Suprapubic skin (tissue), 4 donors: Measurements from ENCODE around the gene SCGB1C1. TPM values are rescaled to one million over a fixed set of nuclear protein-coding genes. Genes with fewer than 3 reads are reported as not detected.

Source experiments
- DNase-seq, 2 donors: peaks; one replicate each; pipeline ENCODE4 v3.0.0-alpha.2; 2019; ENCODE audit warnings: low spot score in 2 of 2
- H3K27ac ChIP-seq: fragments of 200-600 bp; sonication (generic); one replicate; pipeline ENCODE4 v1.5.1; 2019
- H3K27me3 ChIP-seq: fragments of 200-600 bp; sonication (generic); one replicate; pipeline ENCODE4 v1.5.1; 2019
- H3K36me3 ChIP-seq: fragments of 200-600 bp; sonication (generic); one replicate; pipeline ENCODE4 v1.5.1; 2019
- H3K4me1 ChIP-seq: fragments of 200-600 bp; sonication (generic); one replicate; pipeline ENCODE4 v1.5.1; 2019
- H3K4me3 ChIP-seq: fragments of 200-600 bp; sonication (generic); one replicate; pipeline ENCODE4 v1.5.1; 2019; ENCODE audit warnings: mild to moderate bottlenecking
- H3K9me3 ChIP-seq: fragments of 200-600 bp; sonication (generic); one replicate; pipeline ENCODE4 v1.5.1; 2019
- CTCF ChIP-seq, 2 donors: fragments of 200-600 bp in 1 of 2; fragments of 450-650 bp in 1 of 2; sonication (generic) in 1 of 2; IDR thresholded peaks; one replicate each; pipeline ENCODE4 v1.5.1; 2016 to 2019; ENCODE audit warnings: antibody characterized with exemption in 2 of 2, mild to moderate bottlenecking in 1 of 2, moderate library complexity in 1 of 2
- EP300 ChIP-seq: sonication (generic); formaldehyde crosslinking; IDR thresholded peaks from one replicate; pipeline ENCODE4 v1.6.1; 2017; ENCODE audit warnings: antibody characterized with exemption
- POLR2A ChIP-seq, 2 donors: fragments of 450-650 bp; IDR thresholded peaks; one replicate each; pipeline ENCODE4 v1.6.1; 2017; ENCODE audit warnings: antibody characterized with exemption in 2 of 2, mild to moderate bottlenecking in 2 of 2, moderate library complexity in 2 of 2
- POLR2AphosphoS5 ChIP-seq, 3 donors: sonication (generic); formaldehyde crosslinking; IDR thresholded peaks; one replicate each; pipeline ENCODE4 v1.6.1; 2017; ENCODE audit warnings: antibody characterized with exemption in 3 of 3
- WGBS: methylation state at CpG from one replicate; pipeline ENCODE4 v1.1.5; 2018; 5-methylcytosine and 5-hydroxymethylcytosine counted together
- total RNA-seq, 4 donors: library from RNA; depleted of rRNA; stranded (reverse); fragments of >200 nt; gene quantifications; one replicate each; pipeline ENCODE4 v1.1.0, GENCODE V29; 2016

The SCGB1C1 gene
- total RNA-seq, 4 donors from 2014 or later = not detected

- Histone ChIP-seq H3K4me1 (peaks cover 19% of the 10 kb centered on the region), H3K36me3 (peaks cover 33% of the 10 kb centered on the region), H3K27ac (no peak overlapping the region), H3K9me3 (no peaks in the 10 kb centered on the region), H3K27me3 (no peaks in the 10 kb centered on the region), H3K4me3 (no peak overlapping the region)
- WGBS = 69% methylated on average over 8 of the region's 8 CpGs
- DNase-seq = peak; percentile 54 to 68
- TF ChIP-seq EP300 (no peak), POLR2A (IDR thresholded peaks at IDR 0.05) (no peak), CTCF (IDR thresholded peaks at IDR 0.05) (no peak), POLR2AphosphoS5 (IDR thresholded peaks at IDR 0.05) (no peak)
These were observed 6.9 kb downstream of the SCGB1C1 start for GRCh38 chr11:199782-200181.

- no peak for TF ChIP-seq POLR2A (IDR thresholded peaks at IDR 0.05)
- no peak for TF ChIP-seq CTCF (IDR thresholded peaks at IDR 0.05)
- no peak for TF ChIP-seq POLR2AphosphoS5 (IDR thresholded peaks at IDR 0.05)
- TF ChIP-seq EP300 = no peak
- Histone ChIP-seq H3K4me3 (no peak overlapping the region), H3K27ac (no peak overlapping the region), H3K27me3 (no peaks in the 10 kb centered on the region), H3K36me3 (peaks cover 39% of the 10 kb centered on the region), H3K4me1 (peaks cover 25% of the 10 kb centered on the region), H3K9me3 (no peaks in the 10 kb centered on the region)
- peak; percentile 46 to 76 for DNase-seq
- 85% methylated on average over 9 of the region's 13 CpGs for WGBS
These were observed 7.5 kb downstream of the SCGB1C1 start for GRCh38 chr11:200224-201003.

GRCh38 chr11:201966-202365 is 9.1 kb downstream of the SCGB1C1 start:
- no peak overlapping the region for H3K27ac ChIP-seq
- DNase-seq = peak in 1 of 2 donors; percentile 40
- 84% methylated on average over 15 of the region's 15 CpGs for WGBS

GRCh38 chr11:202490-202889 is 9.6 kb downstream of the SCGB1C1 start:
- peak in 1 of 2 donors; percentile 47 for DNase-seq

More at GRCh38 chr11:201966-202365, 9.1 kb downstream of the SCGB1C1 start:
- no peak for TF ChIP-seq EP300
- TF ChIP-seq POLR2AphosphoS5 (IDR thresholded peaks at IDR 0.05) = no peak
- H3K27me3 ChIP-seq = no peaks in the 10 kb centered on the region
- H3K4me3 ChIP-seq = no peak overlapping the region
- H3K36me3 ChIP-seq = peaks cover 43% of the 10 kb centered on the region
- peaks cover 37% of the 10 kb centered on the region for H3K4me1 ChIP-seq
- H3K9me3 ChIP-seq = no peaks in the 10 kb centered on the region

GRCh38 chr11:203056-203944 is 10.4 kb downstream of the SCGB1C1 start:
- Histone ChIP-seq H3K36me3 (peaks cover 43% of the 10 kb centered on the region), H3K4me3 (no peak overlapping the region), H3K27ac (no peak overlapping the region), H3K4me1 (peaks cover 37% of the 10 kb centered on the region), H3K27me3 (no peaks in the 10 kb centered on the region), H3K9me3 (no peaks in the 10 kb centered on the region)
- WGBS = 90% methylated on average over 6 of the region's 7 CpGs
- peak in 1 of 2 donors; percentile 71 for DNase-seq
- TF ChIP-seq CTCF (IDR thresholded peaks at IDR 0.05) (no peak), POLR2AphosphoS5 (IDR thresholded peaks at IDR 0.05) (no peak), POLR2A (IDR thresholded peaks at IDR 0.05) (no peak), EP300 (no peak)

More at GRCh38 chr11:202490-202889, 9.6 kb downstream of the SCGB1C1 start:
- WGBS = 83% methylated on average over 8 of the region's 8 CpGs
- Histone ChIP-seq H3K9me3 (no peaks in the 10 kb centered on the region), H3K36me3 (peaks cover 43% of the 10 kb centered on the region), H3K27me3 (no peaks in the 10 kb centered on the region), H3K27ac (no peak overlapping the region), H3K4me3 (no peak overlapping the region), H3K4me1 (peaks cover 37% of the 10 kb centered on the region)
- TF ChIP-seq EP300 = no peak
- no peak for TF ChIP-seq CTCF (IDR thresholded peaks at IDR 0.05)
- no peak for TF ChIP-seq POLR2AphosphoS5 (IDR thresholded peaks at IDR 0.05)
